ENCODE data around the gene MAP3K7. TPM values are rescaled to one million over a fixed set of nuclear protein-coding genes. Genes with fewer than 3 reads are reported as not detected.

Gene MAP3K7
- total and polyA plus RNA-seq, 2 of the 8 experiments (the other 6 are each of a cell fraction or from before 2014, with no cell fraction given): 27.3 to 34.8 TPM

- H3K9ac ChIP-seq (replicated peaks in 1 of 4; ENCODE audit: extremely low read depth in 1 of 4, low read depth in 3 of 4, low read length in 3 of 4): no peak overlapping the region
- no peak overlapping the region for H3K4me3 ChIP-seq (ENCODE audit: extremely low read depth in 1 of 4, insufficient read depth in 2 of 4, low read depth in 3 of 4, low read length in 4 of 4)
- no peak overlapping the region for H2BK20ac ChIP-seq (ENCODE audit: low read length)
- no peaks in the 10 kb centered on the region for H3K27me3 ChIP-seq (replicated peaks in 1 of 4; ENCODE audit: control insufficient read depth in 3 of 4, extremely low read depth in 1 of 4, insufficient read depth in 3 of 4, low read length in 3 of 4)
- no peaks in the 10 kb centered on the region for H4K20me1 ChIP-seq (replicated peaks in 1 of 2; ENCODE audit: control insufficient read depth in 1 of 2, insufficient read depth in 2 of 2, low read length in 2 of 2)
- no peak overlapping the region for H3K18ac ChIP-seq (ENCODE audit: extremely low read depth, low read length)
- peaks cover 0 to 56% (median 35%) of the 10 kb centered on the region in 4 experiments; a peak in 6 of 8 replicates for H3K36me3 ChIP-seq (ENCODE audit: control insufficient read depth in 2 of 4, insufficient read depth in 4 of 4, low read length in 3 of 4)
- CTCF ChIA-PET (ENCODE audit: partially characterized antibody): interaction anchor here (0.6 to 1.5 kb wide), 3 partner anchors 12 to 675 kb away, joined by 3 to 4 read pairs (median 3); no protein-coding TSS in a partner anchor
- H4K5ac ChIP-seq (ENCODE audit: insufficient read length, low read depth, low read length): no peak overlapping the region
- H3K14ac ChIP-seq (ENCODE audit: insufficient read length): no peak overlapping the region
- no peak overlapping the region for H3K4ac ChIP-seq (replicated peaks; ENCODE audit: insufficient read length, low read depth, low read length)
- no peaks in the 10 kb centered on the region for H3K23me2 ChIP-seq (ENCODE audit: low read depth, low read length)
- no peak overlapping the region for H2BK120ac ChIP-seq (replicated peaks; ENCODE audit: low read depth, low read length)
- DNase-seq (ENCODE audit: low read depth in 1 of 2, low spot score in 2 of 2) (no peak), FAIRE-seq (no peak)
- H2BK15ac ChIP-seq (ENCODE audit: low read length): no peak overlapping the region
- H3K27ac ChIP-seq (ENCODE audit: low read depth, low read length): no peak overlapping the region
- 88% methylated on average over 3 of the region's 3 CpGs; no CpG with 5 or more reads in 1 of the 2 experiments for WGBS, 2 experiments (ENCODE audit: extremely low coverage in 1 of 2, insufficient coverage in 1 of 2, insufficient read length in 1 of 2, insufficient replicate concordance in 2 of 2, low coverage in 1 of 2, low lambda C conversion rate in 2 of 2, missing lambda C conversion rate in 1 of 2)
- H3K4me1 ChIP-seq (replicated peaks in 1 of 4; ENCODE audit: control insufficient read depth in 3 of 4, insufficient read depth in 4 of 4, low read length in 3 of 4): no peaks in the 10 kb centered on the region
- no peak overlapping the region for H2AK5ac ChIP-seq (ENCODE audit: low read depth, low read length)
- H3K4me2 ChIP-seq (ENCODE audit: insufficient read depth in 1 of 2, low read depth in 2 of 2, low read length in 2 of 2): no peak overlapping the region
- H4K8ac ChIP-seq (ENCODE audit: extremely low read depth, insufficient read depth, low read length): no peak overlapping the region
- H4K91ac ChIP-seq (replicated peaks; ENCODE audit: insufficient read length, low read length): no peak overlapping the region
- no peak overlapping the region for H3K23ac ChIP-seq (ENCODE audit: insufficient read length)
- TF ChIP-seq MAX (IDR thresholded peaks at IDR 0.05) (no peak), MAFK (IDR thresholded peaks at IDR 0.05; ENCODE audit: low read depth, low read length) (no peak), JUN (IDR thresholded peaks at IDR 0.05; ENCODE audit: low read depth, low read length) (no peak), TEAD4 (IDR thresholded peaks at IDR 0.05; ENCODE audit: low read depth, low read length) (no peak), POLR2AphosphoS5 (IDR thresholded peaks at IDR 0.05; ENCODE audit: low read depth, low read length) (no peak), NRF1 (IDR thresholded peaks at IDR 0.05; ENCODE audit: low read depth, low read length) (no peak), PHF8 (conservative IDR thresholded peaks at IDR 0.05; ENCODE audit: low read depth, low read length) (no peak), CHD2 (IDR thresholded peaks at IDR 0.05; ENCODE audit: low read length) (no peak)
- no peak overlapping the region for H3K56ac ChIP-seq (replicated peaks; ENCODE audit: insufficient read length, low read depth, low read length)
- no peaks in the 10 kb centered on the region for H3K79me1 ChIP-seq (ENCODE audit: low read depth, low read length)
- H3K79me2 ChIP-seq (ENCODE audit: control insufficient read depth in 1 of 2, insufficient read depth in 2 of 2, low read length in 2 of 2): no peaks in the 10 kb centered on the region
- no peak overlapping the region for H2AFZ ChIP-seq (ENCODE audit: low read length)
- POLR2A ChIA-PET (ENCODE audit: partially characterized antibody): interaction anchor here (1.2 to 1.4 kb wide), 2 partner anchors 8 to 49 kb away, joined by 3 read pairs; no protein-coding TSS in a partner anchor
- no peak overlapping the region for H2BK12ac ChIP-seq (ENCODE audit: low read depth, low read length)
- no peak overlapping the region for H2BK5ac ChIP-seq (ENCODE audit: low read depth, low read length)
- H3K9me3 ChIP-seq (ENCODE audit: insufficient read depth in 2 of 2, low read depth in 1 of 2, low read length in 1 of 2): no peaks in the 10 kb centered on the region
Measured at GRCh38 chr6:90545448-90545847, 41.4 kb downstream of the MAP3K7 start.

Measured in H1 (cell line).